IPS DF 6.9 (cell line): ENCODE data around the gene FLCN.

Experiments
- DNase-seq: peaks from one replicate; pipeline ENCODE4 v3.0.0-alpha.2; 2013; ENCODE audit warnings: low read depth, low spot score
- H3K27ac ChIP-seq: one replicate; pipeline ENCODE4 v1.5.1; 2013; ENCODE audit warnings: low read length, control low read depth
- H3K27me3 ChIP-seq: 2 replicates; pipeline ENCODE4 v1.6.1; 2013; ENCODE audit warnings: mild to moderate bottlenecking, low read length; ENCODE audit not compliant: control insufficient read depth, insufficient read depth
- H3K36me3 ChIP-seq: 2 replicates; pipeline ENCODE4 v1.6.1; 2013; ENCODE audit warnings: low read length; ENCODE audit not compliant: control insufficient read depth, insufficient read depth
- H3K4me1 ChIP-seq: 2 replicates; pipeline ENCODE4 v1.6.1; 2013; ENCODE audit warnings: low read length; ENCODE audit not compliant: control insufficient read depth, insufficient read depth
- H3K4me3 ChIP-seq: 2 replicates; pipeline ENCODE4 v1.5.1; 2013; ENCODE audit warnings: mild to moderate bottlenecking, low read length
- H3K9me3 ChIP-seq: 2 replicates; pipeline ENCODE4 v1.6.1; 2013; ENCODE audit warnings: low read length, inconsistent platforms; ENCODE audit not compliant: control insufficient read depth, insufficient read depth
- WGBS: extraction: QIAGEN DNeasy Blood & Tissue Kit; methylation state at CpG from one replicate; pipeline ENCODE4 v1.1.7; 2013; ENCODE audit warnings: mixed read lengths, missing lambda C conversion rate; ENCODE audit not compliant: insufficient read length, insufficient coverage; 5-methylcytosine and 5-hydroxymethylcytosine counted together

The FLCN gene

DNA sequence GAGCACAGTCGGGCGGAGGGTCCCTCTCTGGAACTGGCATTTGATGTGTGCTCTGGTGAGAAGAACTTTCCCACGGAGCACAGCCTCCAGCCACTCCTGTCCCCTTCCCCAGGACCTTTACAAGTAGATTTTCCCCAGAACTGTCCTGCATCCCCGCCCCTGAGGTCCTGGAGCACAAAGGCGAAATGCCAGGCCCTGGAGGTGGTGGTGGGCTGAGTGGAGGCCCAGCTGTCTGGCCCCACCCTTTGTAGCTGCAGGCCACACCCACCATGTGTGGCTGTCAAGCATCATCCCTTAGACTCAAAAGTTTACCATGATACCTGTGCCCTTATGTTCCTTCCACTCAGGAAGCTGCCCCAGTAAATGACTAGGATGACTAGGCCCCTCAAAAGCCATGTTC, 68.6 kb downstream of the FLCN start:
- no peaks in the 10 kb centered on the region for H3K27me3 ChIP-seq
- peaks cover 19% of the 10 kb centered on the region for H3K36me3 ChIP-seq
- no peak for DNase-seq
- H3K27ac ChIP-seq, result no peak overlapping the region
- no CpG with 5 or more reads among the region's 5 CpGs for WGBS
- no peaks in the 10 kb centered on the region for H3K9me3 ChIP-seq
- H3K4me1 ChIP-seq, result peaks cover 1% of the 10 kb centered on the region
- no peak overlapping the region for H3K4me3 ChIP-seq

DNA sequence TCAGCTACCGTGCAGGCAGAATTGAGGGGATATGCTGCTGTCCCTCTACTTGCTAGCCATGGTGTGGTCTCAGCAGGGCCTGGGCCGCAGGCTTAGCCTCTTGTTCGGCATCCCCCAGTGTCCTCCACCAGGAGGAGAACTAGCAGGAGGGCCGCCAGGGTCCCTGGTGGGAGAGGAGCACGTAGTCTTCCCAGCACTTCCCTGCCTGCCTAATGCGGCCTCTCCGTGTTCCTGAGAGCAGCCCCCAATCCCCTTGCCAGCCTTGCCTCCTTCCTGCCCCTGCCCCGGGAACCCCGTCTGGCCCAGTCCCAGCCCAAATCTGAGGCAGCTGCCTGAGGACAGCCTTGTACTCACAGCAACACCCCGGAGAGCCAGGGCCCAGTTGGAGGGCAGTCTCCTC, 69.0 kb downstream of the FLCN start:
- peaks cover 1% of the 10 kb centered on the region for H3K4me1 ChIP-seq
- DNase-seq, result no peak
- H3K4me3 ChIP-seq, result no peak overlapping the region
- peaks cover 19% of the 10 kb centered on the region for H3K36me3 ChIP-seq
- H3K27ac ChIP-seq, result no peak overlapping the region
- H3K27me3 ChIP-seq, result no peaks in the 10 kb centered on the region
- WGBS, result no CpG with 5 or more reads among the region's 10 CpGs
- no peaks in the 10 kb centered on the region for H3K9me3 ChIP-seq

DNA sequence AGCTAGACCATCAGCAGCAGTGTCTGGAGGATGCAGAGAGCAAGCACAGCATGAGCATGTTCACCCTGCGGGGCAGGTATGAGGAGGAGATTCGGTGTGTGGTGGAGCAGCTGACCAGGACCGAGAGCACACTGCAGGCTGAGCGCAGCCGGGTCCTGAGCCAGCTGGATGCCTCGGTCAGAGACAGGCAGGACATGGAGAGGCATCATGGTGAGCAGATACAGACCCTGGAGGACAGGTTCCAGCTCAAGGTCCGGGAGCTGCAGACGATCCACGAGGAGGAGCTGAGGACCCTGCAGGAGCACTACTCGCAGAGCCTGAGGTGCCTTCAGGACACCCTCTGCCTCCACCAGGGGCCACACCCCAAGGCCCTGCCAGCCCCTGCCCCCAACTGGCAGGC, 69.6 kb downstream of the FLCN start:
- H3K4me1 ChIP-seq, result peaks cover 1% of the 10 kb centered on the region
- no CpG with 5 or more reads among the region's 10 CpGs for WGBS
- DNase-seq, result no peak
- H3K4me3 ChIP-seq, result no peak overlapping the region
- no peaks in the 10 kb centered on the region for H3K27me3 ChIP-seq
- peaks cover 20% of the 10 kb centered on the region for H3K36me3 ChIP-seq
- no peaks in the 10 kb centered on the region for H3K9me3 ChIP-seq
- no peak overlapping the region for H3K27ac ChIP-seq

DNA sequence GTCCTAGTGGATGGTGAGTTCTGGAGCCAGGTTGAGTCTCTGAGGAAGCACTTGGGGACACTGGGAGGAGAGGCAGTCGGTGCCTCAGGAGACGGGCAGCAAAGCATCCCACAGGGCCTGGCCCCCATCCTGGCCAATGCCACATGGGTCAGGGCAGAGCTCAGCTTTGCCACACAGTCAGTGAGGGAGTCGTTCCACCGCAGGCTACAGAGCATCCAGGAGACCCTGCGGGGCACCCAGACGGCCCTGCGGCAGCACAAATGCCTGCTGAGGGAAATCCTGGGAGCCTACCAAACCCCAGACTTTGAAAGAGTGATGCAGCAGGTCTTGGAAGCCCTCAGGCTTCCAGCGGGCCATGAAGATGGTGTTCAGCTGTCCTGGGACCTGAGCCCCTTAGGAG, 70.5 kb downstream of the FLCN start:
- Histone ChIP-seq H3K36me3 (peaks cover 28% of the 10 kb centered on the region), H3K27me3 (no peaks in the 10 kb centered on the region), H3K9me3 (no peaks in the 10 kb centered on the region), H3K4me3 (no peak overlapping the region), H3K4me1 (no peaks in the 10 kb centered on the region; the same call in 1 of the 2 replicates), H3K27ac (no peak overlapping the region)
- whole genome bisulfite sequencing, result no CpG with 5 or more reads among the region's 8 CpGs
- no peak for DNase-seq

DNA sequence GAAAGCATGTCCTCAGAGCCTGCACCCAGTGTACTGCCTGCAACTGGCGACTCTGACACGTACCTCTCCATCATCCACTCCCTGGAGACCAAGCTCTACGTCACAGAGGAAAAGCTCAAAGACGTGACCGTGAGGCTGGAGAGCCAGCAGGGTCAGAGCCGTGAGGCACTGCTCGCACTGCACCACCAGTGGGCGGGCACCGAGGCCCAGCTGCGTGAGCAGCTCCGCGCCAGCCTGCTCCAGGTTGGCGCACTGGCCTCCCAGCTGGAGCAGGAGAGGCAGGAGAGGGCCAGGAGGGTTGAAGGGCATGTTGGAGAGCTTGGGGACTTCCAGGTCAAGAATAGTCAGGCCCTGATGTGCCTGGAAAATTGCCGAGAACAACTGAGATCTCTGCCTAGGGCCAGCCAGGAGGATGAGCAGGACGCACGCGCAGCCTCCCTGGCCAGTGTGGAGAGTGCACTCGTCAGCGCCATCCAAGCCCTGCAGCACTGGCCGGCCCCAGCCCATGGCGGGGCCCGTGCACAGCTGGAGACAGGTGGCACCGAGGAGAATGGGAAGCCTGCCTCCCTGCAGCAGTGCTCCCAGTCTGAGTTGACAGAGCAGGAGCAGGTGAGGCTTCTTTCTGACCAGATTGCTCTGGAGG, 71.2 kb downstream of the FLCN start:
- Histone ChIP-seq H3K27me3 (no peaks in the 10 kb centered on the region), H3K4me3 (no peak overlapping the region), H3K36me3 (peaks cover 28% of the 10 kb centered on the region), H3K9me3 (no peaks in the 10 kb centered on the region), H3K4me1 (no peaks in the 10 kb centered on the region; the same call in 1 of the 2 replicates), H3K27ac (no peak overlapping the region)
- no CpG with 5 or more reads among the region's 23 CpGs for WGBS
- no peak for DNase-seq

DNA sequence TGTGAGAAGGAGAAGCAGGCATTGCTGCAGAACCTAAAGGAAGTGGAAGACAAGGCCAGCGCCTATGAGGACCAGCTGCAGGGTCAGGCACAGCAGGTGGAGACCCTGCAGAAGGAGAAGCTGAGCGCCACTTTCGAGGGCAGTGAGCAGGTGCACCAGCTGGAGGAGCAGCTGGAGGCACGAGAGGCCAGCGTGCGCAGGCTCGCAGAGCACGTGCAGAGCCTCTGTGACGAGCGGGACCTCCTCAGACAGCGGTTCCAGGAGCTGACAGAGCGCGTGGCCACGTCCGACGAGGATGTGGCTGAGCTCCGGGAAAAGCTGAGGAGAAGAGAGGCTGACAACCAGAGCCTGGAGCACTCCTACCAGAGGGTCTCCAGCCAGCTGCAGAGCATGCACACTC, 72.3 kb downstream of the FLCN start:
- WGBS, result no CpG with 5 or more reads among the region's 17 CpGs
- DNase-seq, result no peak
- no peaks in the 10 kb centered on the region for H3K9me3 ChIP-seq
- no peak overlapping the region for H3K4me3 ChIP-seq
- no peaks in the 10 kb centered on the region for H3K27me3 ChIP-seq
- H3K4me1 ChIP-seq, result no peaks in the 10 kb centered on the region; the same call in 1 of the 2 replicates
- H3K36me3 ChIP-seq, result peaks cover 28% of the 10 kb centered on the region
- no peak overlapping the region for H3K27ac ChIP-seq

DNA sequence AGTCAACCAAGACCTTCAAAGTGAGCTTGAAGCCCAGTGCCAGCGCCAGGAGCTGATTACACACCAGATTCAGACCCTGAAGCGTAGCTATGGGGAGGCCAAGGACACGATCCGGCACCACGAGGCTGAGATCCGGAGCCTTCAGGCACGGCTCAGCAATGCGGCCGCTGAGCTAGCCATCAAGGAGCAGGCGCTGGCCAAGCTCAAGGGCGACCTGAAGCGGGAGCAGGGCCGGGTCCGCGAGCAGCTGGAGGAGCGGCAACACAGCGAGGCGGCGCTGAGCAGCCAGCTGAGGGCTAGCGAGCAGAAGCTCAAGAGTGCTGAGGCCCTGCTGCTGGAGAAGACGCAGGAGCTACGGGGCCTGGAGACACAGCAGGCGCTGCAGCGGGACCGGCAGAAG, 72.8 kb downstream of the FLCN start:
- H3K36me3 ChIP-seq, result peaks cover 30% of the 10 kb centered on the region
- no peak for DNase-seq
- H3K27ac ChIP-seq, result no peak overlapping the region
- no peaks in the 10 kb centered on the region; the same call in 1 of the 2 replicates for H3K4me1 ChIP-seq
- no peaks in the 10 kb centered on the region for H3K9me3 ChIP-seq
- no CpG with 5 or more reads among the region's 25 CpGs for WGBS
- no peaks in the 10 kb centered on the region for H3K27me3 ChIP-seq
- no peak overlapping the region for H3K4me3 ChIP-seq
